ENCODE data around the gene FIS1.
"Not testable (repeated sequence)": the region's sequence is repeated elsewhere in the genome, so short reads cannot be mapped to it uniquely, and the experiment has no call there.

Gene FIS1

GRCh38 chr7:101203740-101204738 is 40.8 kb downstream of the FIS1 start:
- not testable (repeated sequence) for DNase-seq (ENCODE audit: low read depth)

GRCh38 chr7:101202603-101202918 is 42.3 kb downstream of the FIS1 start:
- no peak for DNase-seq (ENCODE audit: low read depth)

- no peak for DNase-seq (ENCODE audit: low read depth)
These were observed 42.9 kb downstream of the FIS1 start for GRCh38 chr7:101201695-101202602.

- no peak for DNase-seq (ENCODE audit: low read depth)
These were observed 43.9 kb downstream of the FIS1 start, which contains the start of gene MOGAT3 for GRCh38 chr7:101200862-101201599. MOGAT3 (minus strand) TSS chr7:101201036; CDS start chr7:101200854, 182 bp downstream.

- no peak for DNase-seq (ENCODE audit: low read depth)
These were observed 44.4 kb downstream of the FIS1 start for GRCh38 chr7:101200504-101200861.

- DNase-seq (ENCODE audit: low read depth) = not testable (repeated sequence)
These were observed 45.4 kb downstream of the FIS1 start for GRCh38 chr7:101199522-101199921.

- DNase-seq (ENCODE audit: low read depth) = no peak
These were observed 46.4 kb downstream of the FIS1 start for GRCh38 chr7:101198476-101198875.

- DNase-seq (ENCODE audit: low read depth) = no peak
These were observed 46.9 kb downstream of the FIS1 start for GRCh38 chr7:101197991-101198390.

- no peak for DNase-seq (ENCODE audit: low read depth)
These were observed 49.0 kb downstream of the FIS1 start for GRCh38 chr7:101195884-101196283.
